Measurements from ENCODE around the gene ATAD3B.
"Not testable (repeated sequence)": the region's sequence is repeated elsewhere in the genome, so short reads cannot be mapped to it uniquely, and the experiment has no call there.

ATAD3B gene

GRCh38 chr1:1504777-1505365 is 33.3 kb downstream of the ATAD3B start:
- H3K4me3 ChIP-seq (ENCODE audit: low read length) = not testable (repeated sequence)
- peak; percentile 55 for TF ChIP-seq CTCF (conservative IDR thresholded peaks at IDR 0.05; ENCODE audit: low read depth, low read length)

GRCh38 chr1:1505366-1505798 is 33.8 kb downstream of the ATAD3B start:
- not testable (repeated sequence) for H3K4me3 ChIP-seq (ENCODE audit: low read length); DNase-seq (ENCODE audit: low read depth)
- TF ChIP-seq CTCF (conservative IDR thresholded peaks at IDR 0.05; ENCODE audit: low read depth, low read length) = peak; percentile 14

More at GRCh38 chr1:1504777-1505365, 33.3 kb downstream of the ATAD3B start:
- DNase-seq (ENCODE audit: low read depth) = not testable (repeated sequence)

GRCh38 chr1:1505801-1506200 is 34.2 kb downstream of the ATAD3B start:
- not testable (repeated sequence) for H3K4me3 ChIP-seq (ENCODE audit: low read length)

GRCh38 chr1:1507305-1507704 is 35.7 kb downstream of the ATAD3B start:
- no peak for TF ChIP-seq CTCF (conservative IDR thresholded peaks at IDR 0.05; ENCODE audit: low read depth, low read length)
- no peak overlapping the region for H3K4me3 ChIP-seq (ENCODE audit: low read length)
- DNase-seq (ENCODE audit: low read depth) = no peak

More at GRCh38 chr1:1505801-1506200, 34.2 kb downstream of the ATAD3B start:
- not testable (repeated sequence) for DNase-seq (ENCODE audit: low read depth)

- H3K4me3 ChIP-seq (ENCODE audit: low read length); DNase-seq (ENCODE audit: low read depth): not testable (repeated sequence)
Observed at GRCh38 chr1:1508775-1509464, 37.4 kb downstream of the ATAD3B start.

GRCh38 chr1:1509465-1509850 is 37.9 kb downstream of the ATAD3B start:
- DNase-seq (ENCODE audit: low read depth); H3K4me3 ChIP-seq (ENCODE audit: low read length): not testable (repeated sequence)

GRCh38 chr1:1510912-1511532 is 39.5 kb downstream of the ATAD3B start:
- no peak for TF ChIP-seq CTCF (conservative IDR thresholded peaks at IDR 0.05; ENCODE audit: low read depth, low read length)
- H3K4me3 ChIP-seq (ENCODE audit: low read length) = peak overlapping the region; percentile 86
- no peak for DNase-seq (ENCODE audit: low read depth)

- peak; percentile 88 for DNase-seq (ENCODE audit: low read depth)
- TF ChIP-seq CTCF (conservative IDR thresholded peaks at IDR 0.05; ENCODE audit: low read depth, low read length) = no peak
- H3K4me3 ChIP-seq (ENCODE audit: low read length) = peak within 1 kb of the TSS; percentile 86
Observed at GRCh38 chr1:1511533-1512285, 40.1 kb downstream of the ATAD3B start, which contains the start of gene ATAD3A. TSS of gene ATAD3A (plus strand) at chr1:1512162. CDS start at chr1:1512269, 107 bp downstream.

GRCh38 chr1:1512425-1512824 is 40.9 kb downstream of the ATAD3B start:
- DNase-seq (ENCODE audit: low read depth) = not testable (repeated sequence)
- H3K4me3 ChIP-seq (ENCODE audit: low read length) = peak overlapping the region; percentile 86

GRCh38 chr1:1513675-1514074 is 42.1 kb downstream of the ATAD3B start:
- not testable (repeated sequence) for DNase-seq (ENCODE audit: low read depth)

GRCh38 chr1:1514376-1514775 is 42.8 kb downstream of the ATAD3B start:
- not testable (repeated sequence) for H3K4me3 ChIP-seq (ENCODE audit: low read length); DNase-seq (ENCODE audit: low read depth)

More at GRCh38 chr1:1513675-1514074, 42.1 kb downstream of the ATAD3B start:
- not testable (repeated sequence) for H3K4me3 ChIP-seq (ENCODE audit: low read length)

GRCh38 chr1:1516923-1517322 is 45.4 kb downstream of the ATAD3B start:
- not testable (repeated sequence) for DNase-seq (ENCODE audit: low read depth); H3K4me3 ChIP-seq (ENCODE audit: low read length)

All from retinal pigment epithelial cell (primary cell).